SK-N-SH treated with all-trans-retinoic acid at 6 μM for 48 hours (cell line): ENCODE results near the gene METRNL.

Source experiments
- ATAC-seq: fragments of 200-7000 bp; cut with Tn5 transposase; 3 replicates; pipeline ENCODE4 v1.9.1; 2020; ENCODE audit warnings: mild to moderate bottlenecking, moderate library complexity
- ARNTL ChIP-seq: fragments of 450-650 bp; formaldehyde crosslinking; IDR thresholded peaks from 2 replicates; pipeline ENCODE4 v1.5.0; 2020; ENCODE audit warnings: low read depth, mild to moderate bottlenecking, moderate library complexity, borderline replicate concordance
- BACH2 ChIP-seq: fragments of 250-450 bp; sonication (Bioruptor Pico); IDR thresholded peaks from 2 replicates; pipeline ENCODE4 v1.9.0; 2021; ENCODE audit warnings: mild to moderate bottlenecking, borderline replicate concordance
- CREB5 ChIP-seq: fragments of 250-450 bp; sonication (Bioruptor Pico); IDR thresholded peaks from 2 replicates; pipeline ENCODE4 v1.5.1; 2020; ENCODE audit warnings: low read depth, mild to moderate bottlenecking, moderate library complexity
- CSDC2 ChIP-seq: fragments of 250-450 bp; sonication (Bioruptor Pico); IDR thresholded peaks from 2 replicates; pipeline ENCODE4 v1.5.0; 2020; ENCODE audit warnings: mild to moderate bottlenecking, moderate library complexity
- ESRRG ChIP-seq: fragments of 250-450 bp; sonication (Bioruptor Pico); IDR thresholded peaks from 2 replicates; pipeline ENCODE4 v1.6.1; 2021; ENCODE audit warnings: mild to moderate bottlenecking
- GLIS3 ChIP-seq: fragments of 250-450 bp; sonication (Bioruptor Pico); IDR thresholded peaks from 2 replicates; pipeline ENCODE4 v1.5.0; 2020; ENCODE audit warnings: mild to moderate bottlenecking, moderate library complexity
- ISL1 ChIP-seq: fragments of 250-450 bp; sonication (Bioruptor Pico); IDR thresholded peaks from 2 replicates; pipeline ENCODE4 v2.1.2; 2022; ENCODE audit warnings: mild to moderate bottlenecking, moderate library complexity
- OSR1 ChIP-seq: fragments of 250-450 bp; sonication (Bioruptor Pico); IDR thresholded peaks from 2 replicates; pipeline ENCODE4 v1.8.0; 2022; ENCODE audit warnings: moderate library complexity, mild to moderate bottlenecking, inconsistent platforms
- POU6F1 ChIP-seq: fragments of 250-450 bp; sonication (Bioruptor Pico); IDR thresholded peaks from 2 replicates; pipeline ENCODE4 v1.8.0; 2021; ENCODE audit warnings: low read depth, mild to moderate bottlenecking, moderate library complexity, borderline replicate concordance
- PPARA ChIP-seq: fragments of 250-450 bp; sonication (Bioruptor Pico); IDR thresholded peaks from 2 replicates; pipeline ENCODE4 v1.5.0; 2020; ENCODE audit warnings: mild to moderate bottlenecking, borderline replicate concordance
- RARB ChIP-seq: fragments of 250-450 bp; sonication (Bioruptor Pico); IDR thresholded peaks from 2 replicates; pipeline ENCODE4 v1.8.0; 2021; ENCODE audit warnings: mild to moderate bottlenecking, moderate library complexity
- SNAI2 ChIP-seq: fragments of 250-450 bp; sonication (Bioruptor Pico); IDR thresholded peaks from 2 replicates; pipeline ENCODE4 v1.5.0; 2020; ENCODE audit warnings: mild to moderate bottlenecking, moderate library complexity
- TOX ChIP-seq: fragments of 250-450 bp; sonication (Bioruptor Pico); IDR thresholded peaks from 2 replicates; pipeline ENCODE4 v1.8.0; 2021; ENCODE audit warnings: mild to moderate bottlenecking, moderate library complexity, borderline replicate concordance
- ZC3H10 ChIP-seq: fragments of 250-450 bp; sonication (Bioruptor Pico); IDR thresholded peaks from 2 replicates; pipeline ENCODE4 v1.5.1; 2021; ENCODE audit warnings: mild to moderate bottlenecking, moderate library complexity
- ZFP30 ChIP-seq: fragments of 450-650 bp; formaldehyde crosslinking; IDR thresholded peaks from 2 replicates; pipeline ENCODE4 v1.5.0; 2022; ENCODE audit warnings: mild to moderate bottlenecking, moderate library complexity
- ZNF565 ChIP-seq: fragments of 450-650 bp; formaldehyde crosslinking; conservative IDR thresholded peaks from 2 replicates; pipeline ENCODE4 v1.5.0; 2020; ENCODE audit warnings: low read depth, mild to moderate bottlenecking, moderate library complexity
- ZNF70 ChIP-seq: fragments of 450-650 bp; formaldehyde crosslinking; IDR thresholded peaks from 2 replicates; pipeline ENCODE4 v1.5.0; 2020; ENCODE audit warnings: mild to moderate bottlenecking, moderate library complexity
- ZNF8 ChIP-seq: fragments of 450-650 bp; formaldehyde crosslinking; IDR thresholded peaks from 2 replicates; pipeline ENCODE4 v1.5.0; 2020; ENCODE audit warnings: mild to moderate bottlenecking, moderate library complexity
- TF ChIP-seq, protein P1 (sequence below): fragments of 250-450 bp; sonication (Bioruptor Pico); IDR thresholded peaks from 2 replicates; pipeline ENCODE4 v1.5.0; 2020; ENCODE audit warnings: mild to moderate bottlenecking, moderate library complexity
- TF ChIP-seq, protein P2 (sequence below): fragments of 250-450 bp; sonication (Bioruptor Pico); IDR thresholded peaks from 2 replicates; pipeline ENCODE4 v1.5.1; 2021; ENCODE audit warnings: mild to moderate bottlenecking, moderate library complexity
- TF ChIP-seq, protein P3 (sequence below): fragments of 250-450 bp; sonication (Bioruptor Pico); IDR thresholded peaks from 2 replicates; pipeline ENCODE4 v1.8.0; 2020; ENCODE audit warnings: mild to moderate bottlenecking, moderate library complexity, borderline replicate concordance

METRNL gene

DNA sequence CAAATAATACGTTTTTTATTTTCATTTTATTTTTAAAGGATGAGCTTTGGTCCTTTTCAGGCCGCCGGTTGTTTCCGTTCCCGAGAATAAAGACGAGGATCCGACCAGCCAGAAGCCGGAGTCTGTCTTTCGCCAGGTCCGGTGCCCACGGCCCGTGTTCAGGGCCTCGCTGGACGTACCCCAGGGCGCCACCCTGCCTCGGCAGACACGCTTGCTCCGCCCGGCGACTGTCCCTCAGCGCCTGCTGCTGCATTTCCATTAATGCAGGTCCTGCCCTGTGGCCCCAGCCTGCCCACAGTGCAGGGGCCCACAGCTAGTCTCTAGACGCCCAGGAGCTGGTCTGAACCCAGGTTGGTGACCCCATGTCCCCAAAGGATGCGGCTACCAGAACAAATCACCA, 15.6 kb downstream of the METRNL start:
- ATAC-seq: no peak
- TF ChIP-seq ZC3H10 (CRISPR knock-in tag): no peak

- no peak for ATAC-seq
- no peak for TF ChIP-seq GLIS3 (CRISPR knock-in tag)
- no peak for TF ChIP-seq ZFP30 (CRISPR knock-in tag)
- no peak for TF ChIP-seq ZNF565 (CRISPR knock-in tag)
- no peak for TF ChIP-seq SNAI2 (CRISPR knock-in tag)
- no peak for TF ChIP-seq RARB (CRISPR knock-in tag)
- TF ChIP-seq ESRRG (CRISPR knock-in tag): no peak
- no peak for TF ChIP-seq ISL1 (CRISPR knock-in tag)
- TF ChIP-seq BACH2: no peak
- TF ChIP-seq ZC3H10 (CRISPR knock-in tag): no peak
- no peak for TF ChIP-seq OSR1 (CRISPR knock-in tag)
- TF ChIP-seq, protein P1, sequence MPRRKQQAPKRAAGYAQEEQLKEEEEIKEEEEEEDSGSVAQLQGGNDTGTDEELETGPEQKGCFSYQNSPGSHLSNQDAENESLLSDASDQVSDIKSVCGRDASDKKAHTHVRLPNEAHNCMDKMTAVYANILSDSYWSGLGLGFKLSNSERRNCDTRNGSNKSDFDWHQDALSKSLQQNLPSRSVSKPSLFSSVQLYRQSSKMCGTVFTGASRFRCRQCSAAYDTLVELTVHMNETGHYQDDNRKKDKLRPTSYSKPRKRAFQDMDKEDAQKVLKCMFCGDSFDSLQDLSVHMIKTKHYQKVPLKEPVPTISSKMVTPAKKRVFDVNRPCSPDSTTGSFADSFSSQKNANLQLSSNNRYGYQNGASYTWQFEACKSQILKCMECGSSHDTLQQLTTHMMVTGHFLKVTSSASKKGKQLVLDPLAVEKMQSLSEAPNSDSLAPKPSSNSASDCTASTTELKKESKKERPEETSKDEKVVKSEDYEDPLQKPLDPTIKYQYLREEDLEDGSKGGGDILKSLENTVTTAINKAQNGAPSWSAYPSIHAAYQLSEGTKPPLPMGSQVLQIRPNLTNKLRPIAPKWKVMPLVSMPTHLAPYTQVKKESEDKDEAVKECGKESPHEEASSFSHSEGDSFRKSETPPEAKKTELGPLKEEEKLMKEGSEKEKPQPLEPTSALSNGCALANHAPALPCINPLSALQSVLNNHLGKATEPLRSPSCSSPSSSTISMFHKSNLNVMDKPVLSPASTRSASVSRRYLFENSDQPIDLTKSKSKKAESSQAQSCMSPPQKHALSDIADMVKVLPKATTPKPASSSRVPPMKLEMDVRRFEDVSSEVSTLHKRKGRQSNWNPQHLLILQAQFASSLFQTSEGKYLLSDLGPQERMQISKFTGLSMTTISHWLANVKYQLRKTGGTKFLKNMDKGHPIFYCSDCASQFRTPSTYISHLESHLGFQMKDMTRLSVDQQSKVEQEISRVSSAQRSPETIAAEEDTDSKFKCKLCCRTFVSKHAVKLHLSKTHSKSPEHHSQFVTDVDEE (CRISPR knock-in tag): no peak
- TF ChIP-seq, protein P2, sequence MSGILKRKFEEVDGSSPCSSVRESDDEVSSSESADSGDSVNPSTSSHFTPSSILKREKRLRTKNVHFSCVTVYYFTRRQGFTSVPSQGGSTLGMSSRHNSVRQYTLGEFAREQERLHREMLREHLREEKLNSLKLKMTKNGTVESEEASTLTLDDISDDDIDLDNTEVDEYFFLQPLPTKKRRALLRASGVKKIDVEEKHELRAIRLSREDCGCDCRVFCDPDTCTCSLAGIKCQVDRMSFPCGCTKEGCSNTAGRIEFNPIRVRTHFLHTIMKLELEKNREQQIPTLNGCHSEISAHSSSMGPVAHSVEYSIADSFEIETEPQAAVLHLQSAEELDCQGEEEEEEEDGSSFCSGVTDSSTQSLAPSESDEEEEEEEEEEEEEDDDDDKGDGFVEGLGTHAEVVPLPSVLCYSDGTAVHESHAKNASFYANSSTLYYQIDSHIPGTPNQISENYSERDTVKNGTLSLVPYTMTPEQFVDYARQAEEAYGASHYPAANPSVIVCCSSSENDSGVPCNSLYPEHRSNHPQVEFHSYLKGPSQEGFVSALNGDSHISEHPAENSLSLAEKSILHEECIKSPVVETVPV (CRISPR knock-in tag): no peak
- no peak for TF ChIP-seq ZNF70
- no peak for TF ChIP-seq POU6F1 (CRISPR knock-in tag)
- no peak for TF ChIP-seq TOX
- TF ChIP-seq, protein P3, sequence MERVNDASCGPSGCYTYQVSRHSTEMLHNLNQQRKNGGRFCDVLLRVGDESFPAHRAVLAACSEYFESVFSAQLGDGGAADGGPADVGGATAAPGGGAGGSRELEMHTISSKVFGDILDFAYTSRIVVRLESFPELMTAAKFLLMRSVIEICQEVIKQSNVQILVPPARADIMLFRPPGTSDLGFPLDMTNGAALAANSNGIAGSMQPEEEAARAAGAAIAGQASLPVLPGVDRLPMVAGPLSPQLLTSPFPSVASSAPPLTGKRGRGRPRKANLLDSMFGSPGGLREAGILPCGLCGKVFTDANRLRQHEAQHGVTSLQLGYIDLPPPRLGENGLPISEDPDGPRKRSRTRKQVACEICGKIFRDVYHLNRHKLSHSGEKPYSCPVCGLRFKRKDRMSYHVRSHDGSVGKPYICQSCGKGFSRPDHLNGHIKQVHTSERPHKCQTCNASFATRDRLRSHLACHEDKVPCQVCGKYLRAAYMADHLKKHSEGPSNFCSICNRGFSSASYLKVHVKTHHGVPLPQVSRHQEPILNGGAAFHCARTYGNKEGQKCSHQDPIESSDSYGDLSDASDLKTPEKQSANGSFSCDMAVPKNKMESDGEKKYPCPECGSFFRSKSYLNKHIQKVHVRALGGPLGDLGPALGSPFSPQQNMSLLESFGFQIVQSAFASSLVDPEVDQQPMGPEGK (CRISPR knock-in tag): no peak
- TF ChIP-seq PPARA (CRISPR knock-in tag): no peak
- no peak for TF ChIP-seq CSDC2
- TF ChIP-seq ARNTL: no peak
Measured at GRCh38 chr17:83096401-83097224, 17.2 kb downstream of the METRNL start.

- no peak for ATAC-seq
- TF ChIP-seq ISL1 (CRISPR knock-in tag) (no peak), ZNF8 (CRISPR knock-in tag) (no peak), ZNF565 (CRISPR knock-in tag) (no peak), ZNF70 (no peak), SNAI2 (CRISPR knock-in tag) (no peak), OSR1 (CRISPR knock-in tag) (no peak), CREB5 (CRISPR knock-in tag) (no peak)
- TF ChIP-seq, protein P3 (CRISPR knock-in tag): no peak
- TF ChIP-seq, protein P1 (CRISPR knock-in tag): no peak
- TF ChIP-seq, protein P2 (CRISPR knock-in tag): no peak
Measured at GRCh38 chr17:83097831-83098230, 18.4 kb downstream of the METRNL start.
